Fibroblast of the aortic adventitia (primary cell): ENCODE measurements around the gene TIMM8A. TPM values are rescaled to one million over a fixed set of nuclear protein-coding genes. Genes with fewer than 3 reads are reported as not detected.

Source experiments
- DNase-seq: peaks from one replicate; pipeline ENCODE4 v3.0.0-alpha.2; 2010; ENCODE audit warnings: low read depth
- H3K4me3 ChIP-seq: 2 replicates; pipeline ENCODE4 v1.5.1; 2011; ENCODE audit warnings: low read depth, mild to moderate bottlenecking, control low read depth, low read length, moderate library complexity
- small RNA-seq: library from RNA; depleted of rRNA; stranded (forward); fragments of <200 nt; gene quantifications from one replicate; pipeline ENCODE3, GENCODE V24; 2012
- total RNA-seq: library from RNA; depleted of rRNA; stranded (reverse); fragments of >200 nt; gene quantifications from 2 replicates; pipeline ENCODE4 v1.2.3, GENCODE V29; 2012; ENCODE audit warnings: low replicate concordance
- TF ChIP-seq, protein P1 (sequence below): IDR thresholded peaks from 2 replicates; pipeline ENCODE4 v1.5.1; 2011; ENCODE audit warnings: mild to moderate bottlenecking, low read length, control low read depth, inconsistent platforms; ENCODE audit not compliant: insufficient read depth

The TIMM8A gene
- total RNA-seq, 1 donor = 8.8 TPM

DNA sequence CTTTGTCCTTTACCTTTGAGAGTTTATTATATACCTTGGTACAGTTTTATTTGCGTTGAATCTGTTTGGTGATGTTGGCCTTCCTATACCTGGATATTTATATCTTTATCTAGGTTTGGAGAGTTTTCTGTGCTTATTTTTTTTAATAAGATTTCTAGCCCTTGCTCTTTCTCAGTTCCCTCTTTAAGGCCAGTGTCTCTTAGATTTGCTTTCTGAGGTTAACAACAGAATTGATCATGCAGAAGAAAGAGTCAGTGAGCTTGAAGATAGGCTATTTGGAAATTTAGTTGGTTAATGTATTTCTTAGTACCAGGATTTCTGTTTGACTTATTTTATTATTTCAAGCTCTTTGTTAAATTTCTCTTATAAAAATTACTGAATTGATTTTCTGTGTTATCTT is 44.8 kb downstream of the TIMM8A start:
- TF ChIP-seq, protein P1, sequence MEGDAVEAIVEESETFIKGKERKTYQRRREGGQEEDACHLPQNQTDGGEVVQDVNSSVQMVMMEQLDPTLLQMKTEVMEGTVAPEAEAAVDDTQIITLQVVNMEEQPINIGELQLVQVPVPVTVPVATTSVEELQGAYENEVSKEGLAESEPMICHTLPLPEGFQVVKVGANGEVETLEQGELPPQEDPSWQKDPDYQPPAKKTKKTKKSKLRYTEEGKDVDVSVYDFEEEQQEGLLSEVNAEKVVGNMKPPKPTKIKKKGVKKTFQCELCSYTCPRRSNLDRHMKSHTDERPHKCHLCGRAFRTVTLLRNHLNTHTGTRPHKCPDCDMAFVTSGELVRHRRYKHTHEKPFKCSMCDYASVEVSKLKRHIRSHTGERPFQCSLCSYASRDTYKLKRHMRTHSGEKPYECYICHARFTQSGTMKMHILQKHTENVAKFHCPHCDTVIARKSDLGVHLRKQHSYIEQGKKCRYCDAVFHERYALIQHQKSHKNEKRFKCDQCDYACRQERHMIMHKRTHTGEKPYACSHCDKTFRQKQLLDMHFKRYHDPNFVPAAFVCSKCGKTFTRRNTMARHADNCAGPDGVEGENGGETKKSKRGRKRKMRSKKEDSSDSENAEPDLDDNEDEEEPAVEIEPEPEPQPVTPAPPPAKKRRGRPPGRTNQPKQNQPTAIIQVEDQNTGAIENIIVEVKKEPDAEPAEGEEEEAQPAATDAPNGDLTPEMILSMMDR = no peak
- no peak for DNase-seq
- no peak overlapping the region for H3K4me3 ChIP-seq

Small RNA genes within 50 kb of the gene (small RNA-seq; reads per million reads assigned to genes)
- not detected for gene RNU6-934P

Other genes starting within 250 kb of the TIMM8A start
- gene DRP2, start 129.0 kb downstream of the TIMM8A start, total RNA-seq = 0.41 and 1.8 TPM in 2 replicates
- 0.63 and 0.98 TPM in 2 replicates for gene TAF7L, start 57.4 kb downstream of the TIMM8A start, total RNA-seq
- gene BTK, start 37.4 kb upstream of the TIMM8A start, total RNA-seq = not detected in 2 replicates
- 1,088 and 1,131 TPM in 2 replicates for gene RPL36A, start 42.3 kb upstream of the TIMM8A start, total RNA-seq
- gene GLA, start 59.2 kb upstream of the TIMM8A start, total RNA-seq = 18.8 and 19.6 TPM in 2 replicates
- gene HNRNPH2, start 59.5 kb upstream of the TIMM8A start, total RNA-seq = 66.2 and 161 TPM in 2 replicates
- gene ARMCX4, start 136.7 kb upstream of the TIMM8A start, total RNA-seq = 4.0 and 25.4 TPM in 2 replicates
- 52.0 and 104 TPM in 2 replicates for gene ARMCX1, start 201.8 kb upstream of the TIMM8A start, total RNA-seq